Liver (tissue), 9 donors: Measurements from ENCODE around the gene CLIP2. TPM values are rescaled to one million over a fixed set of nuclear protein-coding genes. Genes with fewer than 3 reads are reported as not detected.

Source experiments
- DNase-seq: peaks from one replicate; pipeline ENCODE4 v3.0.0-alpha.2; 2017; ENCODE audit warnings: low spot score
- H3K27ac ChIP-seq, 2 donors: one replicate each; pipeline ENCODE4 v1.7.0; 2013; ENCODE audit warnings: inconsistent platforms in 2 of 2, low read length in 2 of 2, control low read depth in 1 of 2, low read depth in 1 of 2, mild to moderate bottlenecking in 1 of 2
- H3K27me3 ChIP-seq, 4 donors: one replicate each; pipeline versions ENCODE4 v1.6.1 to v1.7.0; 2013; ENCODE audit warnings: low read length in 3 of 4, inconsistent platforms in 1 of 4, mild to moderate bottlenecking in 1 of 4, moderate library complexity in 1 of 4; ENCODE audit not compliant: control insufficient read depth in 4 of 4, insufficient read depth in 4 of 4
- H3K36me3 ChIP-seq, 4 donors: one replicate each; pipeline versions ENCODE4 v1.6.1 to v1.7.0; 2013; ENCODE audit warnings: low read length in 3 of 4, mild to moderate bottlenecking in 3 of 4, low read depth in 1 of 4, moderate library complexity in 1 of 4; ENCODE audit not compliant: control insufficient read depth in 4 of 4, insufficient read depth in 3 of 4
- H3K4me1 ChIP-seq, 4 donors: one replicate each; pipeline versions ENCODE4 v1.6.1 to v1.7.0; 2013; ENCODE audit warnings: low read length in 3 of 4, mild to moderate bottlenecking in 3 of 4, moderate library complexity in 1 of 4; ENCODE audit not compliant: control insufficient read depth in 4 of 4, insufficient read depth in 4 of 4
- H3K4me3 ChIP-seq, 3 donors: one replicate each; pipeline versions ENCODE4 v1.6.1 to v1.7.0; 2013; ENCODE audit warnings: low read length in 3 of 3, control low read depth in 1 of 3, low read depth in 1 of 3, mild to moderate bottlenecking in 1 of 3
- H3K9ac ChIP-seq, 2 donors: one replicate each; pipeline ENCODE4 v1.7.0; 2013; ENCODE audit warnings: low read length in 2 of 2, mild to moderate bottlenecking in 2 of 2, moderate library complexity in 2 of 2, control low read depth in 1 of 2, low read depth in 1 of 2
- H3K9me3 ChIP-seq, 4 donors: one replicate each; pipeline versions ENCODE4 v1.6.1 to v1.7.0; 2013; ENCODE audit warnings: low read length in 3 of 4; ENCODE audit not compliant: control insufficient read depth in 4 of 4
- EGR1 ChIP-seq, 2 donors: IDR thresholded peaks; 2 replicates each; pipeline ENCODE4 v1.6.1; 2016 to 2018; ENCODE audit warnings: antibody characterized with exemption in 2 of 2, low read depth in 2 of 2
- FOXA1 ChIP-seq: IDR thresholded peaks from 2 replicates; pipeline ENCODE4 v1.6.1; 2016; ENCODE audit warnings: antibody characterized with exemption
- FOXA2 ChIP-seq: IDR thresholded peaks from 2 replicates; pipeline ENCODE4 v1.6.1; 2016; ENCODE audit warnings: antibody characterized with exemption
- GABPA ChIP-seq, 2 donors: IDR thresholded peaks in 1 of 2; conservative IDR thresholded peaks in 1 of 2; 2 replicates each; pipeline ENCODE4 v1.6.1; 2016; ENCODE audit warnings: antibody characterized with exemption in 2 of 2, mild to moderate bottlenecking in 1 of 2, moderate library complexity in 1 of 2
- HNF4A ChIP-seq, 2 donors: conservative IDR thresholded peaks; 2 replicates each; pipeline ENCODE4 v1.6.1; 2016; ENCODE audit warnings: antibody characterized with exemption in 2 of 2, mild to moderate bottlenecking in 2 of 2
- HNF4G ChIP-seq: IDR thresholded peaks from 2 replicates; pipeline ENCODE4 v1.6.1; 2016; ENCODE audit warnings: antibody characterized with exemption
- JUND ChIP-seq, 2 donors: IDR thresholded peaks; 2 replicates each; pipeline ENCODE4 v1.6.1; 2016; ENCODE audit warnings: antibody characterized with exemption in 2 of 2
- NR2F2 ChIP-seq: IDR thresholded peaks from 2 replicates; pipeline ENCODE4 v1.6.1; 2016; ENCODE audit warnings: antibody characterized with exemption
- RAD21 ChIP-seq, 2 donors: IDR thresholded peaks; 2 replicates each; pipeline ENCODE4 v1.6.1; 2016; ENCODE audit warnings: antibody characterized with exemption in 2 of 2, mild to moderate bottlenecking in 2 of 2
- REST ChIP-seq: IDR thresholded peaks from 2 replicates; pipeline ENCODE4 v1.6.1; 2016; ENCODE audit warnings: antibody characterized with exemption, mild to moderate bottlenecking
- RXRA ChIP-seq, 2 donors: IDR thresholded peaks; 2 replicates each; pipeline ENCODE4 v1.6.1; 2017 to 2018; ENCODE audit warnings: antibody characterized with exemption in 2 of 2, mild to moderate bottlenecking in 1 of 2
- SP1 ChIP-seq: IDR thresholded peaks from 2 replicates; pipeline ENCODE4 v1.6.1; 2018; ENCODE audit warnings: antibody characterized with exemption, mild to moderate bottlenecking
- TAF1 ChIP-seq: conservative IDR thresholded peaks from 2 replicates; pipeline ENCODE4 v1.6.1; 2016; ENCODE audit warnings: antibody characterized with exemption, mild to moderate bottlenecking
- YY1 ChIP-seq: IDR thresholded peaks from 2 replicates; pipeline ENCODE4 v1.6.1; 2016; ENCODE audit warnings: antibody characterized with exemption, mild to moderate bottlenecking
- WGBS: extraction: QIAGEN DNeasy Blood & Tissue Kit; methylation state at CpG from one replicate; pipeline ENCODE4 v1.1.7; 2013; 5-methylcytosine and 5-hydroxymethylcytosine counted together
- polyA plus RNA-seq, 2 donors: library from polyadenylated mRNA; stranded (reverse) in 1 of 2; unstranded in 1 of 2; fragments of 200-250 nt in 1 of 2; fragments of >200 nt in 1 of 2; fragmentation: Nextera tagmentation in 1 of 2; extraction: Ambion mirVana in 1 of 2; gene quantifications; one replicate each; pipeline versions ENCODE4 v1.2.1 to v1.2.3, GENCODE V29; 2013 to 2015
- total RNA-seq, 2 donors: library from RNA; depleted of rRNA; stranded (reverse); fragments of >200 nt; gene quantifications; one replicate each; pipeline ENCODE4 v1.2.3, GENCODE V29; 2014
- TF ChIP-seq, protein P1 (sequence below): IDR thresholded peaks from 2 replicates; pipeline ENCODE4 v1.6.1; 2016; ENCODE audit warnings: antibody characterized with exemption
- TF ChIP-seq, protein P2 (sequence below): IDR thresholded peaks from 2 replicates; pipeline ENCODE4 v1.6.1; 2016; ENCODE audit warnings: antibody characterized with exemption
- TF ChIP-seq, protein P3 (sequence below): IDR thresholded peaks from 2 replicates; pipeline ENCODE4 v1.6.1; 2016; ENCODE audit warnings: antibody characterized with exemption
- TF ChIP-seq, protein P4 (sequence below): fragments of 150-350 bp; IDR thresholded peaks from 2 replicates; pipeline ENCODE4 v1.5.1; 2017; ENCODE audit warnings: improper control_type of control experiment, low read depth, low read length; ENCODE audit not compliant: missing input control
- donor health status: healthy.
- donor health status: healthy.
- donor health status: healthy.
- donor health status: healthy.
- donor health status: healthy.

CLIP2 gene
- total and polyA plus RNA-seq, 4 donors: 1.4 to 6.3 (median 2.5) TPM

GRCh38 chr7:74349621-74350020 is 60.4 kb downstream of the CLIP2 start (continued):
- TF ChIP-seq REST: no peak
- TF ChIP-seq, protein P1, sequence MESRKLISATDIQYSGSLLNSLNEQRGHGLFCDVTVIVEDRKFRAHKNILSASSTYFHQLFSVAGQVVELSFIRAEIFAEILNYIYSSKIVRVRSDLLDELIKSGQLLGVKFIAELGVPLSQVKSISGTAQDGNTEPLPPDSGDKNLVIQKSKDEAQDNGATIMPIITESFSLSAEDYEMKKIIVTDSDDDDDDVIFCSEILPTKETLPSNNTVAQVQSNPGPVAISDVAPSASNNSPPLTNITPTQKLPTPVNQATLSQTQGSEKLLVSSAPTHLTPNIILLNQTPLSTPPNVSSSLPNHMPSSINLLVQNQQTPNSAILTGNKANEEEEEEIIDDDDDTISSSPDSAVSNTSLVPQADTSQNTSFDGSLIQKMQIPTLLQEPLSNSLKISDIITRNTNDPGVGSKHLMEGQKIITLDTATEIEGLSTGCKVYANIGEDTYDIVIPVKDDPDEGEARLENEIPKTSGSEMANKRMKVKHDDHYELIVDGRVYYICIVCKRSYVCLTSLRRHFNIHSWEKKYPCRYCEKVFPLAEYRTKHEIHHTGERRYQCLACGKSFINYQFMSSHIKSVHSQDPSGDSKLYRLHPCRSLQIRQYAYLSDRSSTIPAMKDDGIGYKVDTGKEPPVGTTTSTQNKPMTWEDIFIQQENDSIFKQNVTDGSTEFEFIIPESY: no peak
- TF ChIP-seq RAD21 (IDR thresholded peaks at IDR 0.05): no peak
- no peak for TF ChIP-seq NR2F2
- no peak for TF ChIP-seq FOXA2
- TF ChIP-seq YY1: no peak
- TF ChIP-seq, protein P2, sequence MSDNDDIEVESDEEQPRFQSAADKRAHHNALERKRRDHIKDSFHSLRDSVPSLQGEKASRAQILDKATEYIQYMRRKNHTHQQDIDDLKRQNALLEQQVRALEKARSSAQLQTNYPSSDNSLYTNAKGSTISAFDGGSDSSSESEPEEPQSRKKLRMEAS: no peak

- no peak overlapping the region for H3K4me3 ChIP-seq
- 100% methylated on average over 1 of the region's 1 CpG for WGBS
- DNase-seq: no peak
- H3K36me3 ChIP-seq: no peaks in the 10 kb centered on the region
- H3K4me1 ChIP-seq: no peaks in the 10 kb centered on the region
- H3K9me3 ChIP-seq: no peaks in the 10 kb centered on the region
- H3K27ac ChIP-seq: no peak overlapping the region
- no peak overlapping the region for H3K9ac ChIP-seq
- TF ChIP-seq TAF1: no peak
- TF ChIP-seq HNF4A (conservative IDR thresholded peaks at IDR 0.05): no peak
- TF ChIP-seq GABPA (IDR thresholded peaks at IDR 0.05 in 1 of 2, conservative IDR thresholded peaks at IDR 0.05 in 1 of 2): no peak
- TF ChIP-seq FOXA1: no peak
- TF ChIP-seq, protein P2: no peak
- TF ChIP-seq FOXA2: no peak
- TF ChIP-seq HNF4G: no peak
- no peak for TF ChIP-seq RAD21 (IDR thresholded peaks at IDR 0.05)
- no peak for TF ChIP-seq RXRA (IDR thresholded peaks at IDR 0.05)
- TF ChIP-seq, protein P3, sequence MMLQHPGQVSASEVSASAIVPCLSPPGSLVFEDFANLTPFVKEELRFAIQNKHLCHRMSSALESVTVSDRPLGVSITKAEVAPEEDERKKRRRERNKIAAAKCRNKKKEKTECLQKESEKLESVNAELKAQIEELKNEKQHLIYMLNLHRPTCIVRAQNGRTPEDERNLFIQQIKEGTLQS: no peak
- no peak for TF ChIP-seq NR2F2
- no peak for TF ChIP-seq JUND (IDR thresholded peaks at IDR 0.05)
- TF ChIP-seq REST: no peak
- TF ChIP-seq, protein P1: no peak
- TF ChIP-seq SP1: no peak
- no peak for TF ChIP-seq YY1
- TF ChIP-seq, protein P4, sequence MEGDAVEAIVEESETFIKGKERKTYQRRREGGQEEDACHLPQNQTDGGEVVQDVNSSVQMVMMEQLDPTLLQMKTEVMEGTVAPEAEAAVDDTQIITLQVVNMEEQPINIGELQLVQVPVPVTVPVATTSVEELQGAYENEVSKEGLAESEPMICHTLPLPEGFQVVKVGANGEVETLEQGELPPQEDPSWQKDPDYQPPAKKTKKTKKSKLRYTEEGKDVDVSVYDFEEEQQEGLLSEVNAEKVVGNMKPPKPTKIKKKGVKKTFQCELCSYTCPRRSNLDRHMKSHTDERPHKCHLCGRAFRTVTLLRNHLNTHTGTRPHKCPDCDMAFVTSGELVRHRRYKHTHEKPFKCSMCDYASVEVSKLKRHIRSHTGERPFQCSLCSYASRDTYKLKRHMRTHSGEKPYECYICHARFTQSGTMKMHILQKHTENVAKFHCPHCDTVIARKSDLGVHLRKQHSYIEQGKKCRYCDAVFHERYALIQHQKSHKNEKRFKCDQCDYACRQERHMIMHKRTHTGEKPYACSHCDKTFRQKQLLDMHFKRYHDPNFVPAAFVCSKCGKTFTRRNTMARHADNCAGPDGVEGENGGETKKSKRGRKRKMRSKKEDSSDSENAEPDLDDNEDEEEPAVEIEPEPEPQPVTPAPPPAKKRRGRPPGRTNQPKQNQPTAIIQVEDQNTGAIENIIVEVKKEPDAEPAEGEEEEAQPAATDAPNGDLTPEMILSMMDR: no peak
- no peak for TF ChIP-seq EGR1 (IDR thresholded peaks at IDR 0.05; ENCODE audit: low read depth in 2 of 2)
- H3K27me3 ChIP-seq: no peaks in the 10 kb centered on the region
Measured at GRCh38 chr7:74350751-74351150, 61.5 kb downstream of the CLIP2 start.
